Subcutaneous adipose tissue (tissue), 4 donors: ENCODE results near the gene CFAP97. TPM values are rescaled to one million over a fixed set of nuclear protein-coding genes. Genes with fewer than 3 reads are reported as not detected.

Experiments used
- CTCF ChIP-seq: fragments of 450-650 bp; IDR thresholded peaks from one replicate; pipeline ENCODE4 v1.5.1; 2016; ENCODE audit warnings: low read depth, mild to moderate bottlenecking, control low read depth, antibody characterized with exemption, moderate library complexity
- total RNA-seq, 4 donors: library from RNA; depleted of rRNA; stranded (reverse); fragments of >200 nt; gene quantifications; one replicate each; pipeline ENCODE4 v1.1.0, GENCODE V29; 2016

The CFAP97 gene
- total RNA-seq, 4 donors from 2014 or later = 27.5 to 60.0 (median 34.9) TPM

DNA sequence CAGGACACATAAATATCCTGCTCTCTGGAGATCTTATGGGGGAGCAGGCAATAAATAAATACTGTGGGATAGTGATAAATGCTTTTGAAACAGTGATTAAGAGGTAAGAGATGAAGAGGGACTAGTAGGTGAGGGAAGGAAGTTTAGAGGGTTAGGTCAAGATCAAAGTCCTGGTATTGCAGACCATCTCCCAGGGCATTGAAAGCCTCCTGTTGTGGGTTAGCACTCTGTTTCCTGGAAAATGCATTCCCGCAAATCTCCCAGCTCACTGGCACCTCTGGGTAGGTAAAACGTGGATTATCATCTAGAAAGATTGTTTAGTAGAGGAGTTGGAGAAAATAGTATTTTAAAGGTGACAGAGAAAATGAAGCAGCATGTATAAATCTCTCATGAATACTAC, 7.8 kb upstream of the CFAP97 start:
- TF ChIP-seq CTCF = no peak

DNA sequence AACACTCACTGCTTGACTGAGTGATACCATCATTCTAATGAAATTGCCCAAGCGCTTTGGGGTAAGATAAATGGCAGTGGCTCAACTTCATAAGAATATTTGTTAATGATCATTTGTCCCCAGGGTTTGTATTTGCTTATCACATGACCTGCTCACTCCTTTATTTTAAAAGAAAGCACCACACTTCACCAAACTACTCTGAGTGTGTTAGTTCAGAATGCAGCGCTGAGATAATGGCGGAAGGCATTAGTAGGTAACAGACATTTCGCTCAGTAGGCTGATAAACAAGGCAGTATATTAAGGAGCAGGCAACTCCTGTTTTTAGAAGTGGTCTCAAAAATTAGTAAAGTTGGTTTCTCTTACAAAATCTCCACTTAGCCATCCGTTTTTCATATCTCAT, 7.2 kb upstream of the CFAP97 start:
- TF ChIP-seq CTCF = no peak

DNA sequence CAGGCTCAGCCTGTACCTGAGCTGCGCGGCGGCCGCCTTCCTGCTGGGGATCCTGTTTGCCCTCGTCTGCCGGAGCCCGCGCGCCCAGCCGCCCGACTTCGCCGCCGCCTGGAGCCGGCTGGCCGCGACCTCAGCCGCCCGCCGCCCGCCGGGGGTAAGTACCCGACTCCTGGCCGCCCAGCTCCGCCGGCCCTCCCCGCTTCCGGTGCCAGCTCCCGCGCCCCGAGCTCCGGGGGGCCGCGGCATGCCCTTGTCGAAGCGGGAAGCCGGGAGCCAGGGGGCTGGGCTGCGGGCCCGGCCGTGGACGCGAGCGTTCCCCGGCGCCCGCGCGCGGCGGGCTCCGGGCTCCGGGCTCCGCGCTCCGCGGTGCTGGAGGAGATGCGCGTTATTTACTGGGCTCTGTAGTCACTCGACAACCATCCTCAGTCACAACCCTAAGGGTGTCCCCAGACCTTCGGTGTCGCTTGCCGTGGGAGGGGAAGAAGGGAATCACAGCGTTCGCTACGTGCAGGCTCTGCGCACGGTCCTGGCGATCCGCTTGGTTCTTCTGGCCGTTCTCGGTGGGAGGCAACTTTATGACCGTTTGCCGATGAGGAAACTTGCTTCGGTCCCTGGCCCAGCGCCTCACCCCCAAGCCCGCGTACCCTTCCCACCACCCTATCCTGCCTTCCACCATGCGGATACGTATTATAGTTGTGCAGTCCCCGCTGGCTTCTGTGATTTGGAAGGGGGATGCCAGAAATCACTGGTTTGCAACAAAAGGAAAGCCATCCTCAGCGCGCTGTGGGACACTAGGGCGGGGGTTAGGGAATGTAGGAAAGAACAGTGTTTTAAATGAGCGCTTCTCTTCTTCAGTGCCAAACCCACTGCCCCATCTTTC, 6.5 kb upstream of the CFAP97 start:
- TF ChIP-seq CTCF = no peak

DNA sequence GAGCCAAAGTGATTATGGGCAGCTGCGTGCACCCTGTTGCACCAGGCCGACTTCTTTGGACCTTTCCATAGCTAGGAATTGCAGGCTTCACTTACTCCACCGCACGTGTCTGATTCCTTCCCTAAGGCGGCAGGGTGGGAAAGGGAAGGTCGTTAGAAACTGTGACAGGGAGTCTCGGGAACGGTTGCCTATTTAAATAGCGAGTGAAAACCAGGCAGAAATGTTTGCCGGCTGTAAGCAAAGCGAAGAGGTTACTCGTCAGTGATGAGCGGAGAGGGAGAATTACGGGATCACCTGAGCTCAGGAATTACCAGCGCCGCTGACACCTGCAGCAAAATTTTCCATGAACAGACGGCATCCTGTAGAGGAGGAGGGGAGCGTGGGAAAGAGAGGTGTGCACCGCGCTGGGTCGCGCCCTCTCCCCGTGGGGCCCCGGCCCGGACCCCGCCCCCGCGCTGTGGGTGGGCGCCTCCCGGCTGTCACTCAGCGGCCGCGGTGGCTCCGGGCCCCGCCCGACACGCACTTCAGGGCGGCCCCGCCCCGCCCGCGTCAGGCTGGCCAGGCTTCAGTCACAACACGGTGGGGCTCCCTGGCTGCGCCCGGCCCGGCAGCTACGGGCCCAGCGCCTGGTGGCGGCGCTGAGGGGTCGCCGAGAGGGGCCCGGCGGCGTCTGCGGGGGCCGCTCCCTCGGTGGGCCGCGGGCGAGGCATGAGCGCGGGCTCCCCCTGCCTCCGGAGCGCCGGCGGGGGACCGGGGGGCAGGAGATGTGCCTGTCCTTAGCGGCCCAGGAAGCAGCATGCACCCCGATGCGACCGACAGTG, 5.4 kb upstream of the CFAP97 start, which contains the start of gene SNX25:
Gene SNX25, plus strand, starts transcription at position 568 of the 821 bp plus-strand sequence. Its CDS starts 229 bp downstream, at position 797.
- no peak for TF ChIP-seq CTCF

DNA sequence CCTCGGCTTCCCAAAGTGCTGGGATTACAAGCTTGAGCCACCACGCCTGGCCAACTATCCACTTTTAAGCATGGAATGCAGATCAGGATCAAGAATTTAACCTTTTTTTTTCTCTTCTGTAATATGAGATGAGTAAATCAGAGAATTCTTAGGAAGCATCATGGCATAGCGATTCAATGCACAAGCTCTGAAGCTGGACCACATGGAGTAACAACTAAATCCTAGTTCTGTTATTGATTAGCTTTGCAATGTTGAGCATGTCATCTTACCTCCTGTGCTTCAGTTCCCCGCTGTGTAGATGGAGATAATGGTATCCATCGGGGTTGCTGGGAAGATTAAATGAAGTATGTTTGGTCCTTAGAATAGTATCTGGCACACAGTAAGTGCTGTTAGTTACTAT, 3.7 kb upstream of the CFAP97 start:
- no peak for TF ChIP-seq CTCF

- no peak for TF ChIP-seq CTCF
These were observed 2.0 kb upstream of the CFAP97 start for GRCh38 chr4:185205697-185206342.
